WTC11 (cell line): ENCODE results near the gene ADAM12. TPM values are rescaled to one million over a fixed set of nuclear protein-coding genes. Genes with fewer than 3 reads are reported as not detected.
A peak's percentile ranks its signal among the peaks of the same experiment; 100 is the strongest.

Experiments used
- ATAC-seq: fragments of 200-7000 bp; cut with Tn5 transposase; 2 replicates; pipeline ENCODE4 v1.10.0; 2021; ENCODE audit warnings: mild to moderate bottlenecking, moderate library complexity
- CTCF ChIA-PET: fragments of 300-600 bp; sonication (Branson Sonifier 250); formaldehyde crosslinking; loops from one replicate; lab custom pipeline; 2021; ENCODE audit warnings: antibody characterized with exemption; lab: Charles Lee
- POLR2A ChIA-PET: fragments of 350-600 bp; sonication (Branson Sonifier 250); formaldehyde crosslinking; loops from one replicate; lab custom pipeline; 2021; ENCODE audit warnings: antibody characterized with exemption; lab: Charles Lee
- DNase-seq: peaks from one replicate; pipeline ENCODE4 v3.0.0; 2021; ENCODE audit warnings: low spot score
- H3K27ac Mint-ChIP-seq: 2 replicates; pipeline ENCODE4 v1.8.0; 2021; ENCODE audit warnings: mixed read lengths
- H3K27me3 Mint-ChIP-seq: 2 replicates; pipeline ENCODE4 v1.8.0; 2021; ENCODE audit warnings: low read depth, mild to moderate bottlenecking, moderate library complexity, mixed read lengths
- H3K36me3 Mint-ChIP-seq: 2 replicates; pipeline ENCODE4 v1.8.0; 2021; ENCODE audit warnings: mixed read lengths
- H3K4me1 Mint-ChIP-seq: 2 replicates; pipeline ENCODE4 v1.8.0; 2022; ENCODE audit warnings: mixed read lengths
- H3K4me3 Mint-ChIP-seq: 2 replicates; pipeline ENCODE4 v1.8.0; 2021; ENCODE audit warnings: mild to moderate bottlenecking, moderate library complexity, mixed read lengths
- H3K9me3 Mint-ChIP-seq: 2 replicates; pipeline ENCODE4 v1.8.0; 2021; ENCODE audit warnings: mixed read lengths
- FOXJ3 ChIP-seq: sonication (generic); formaldehyde crosslinking; IDR thresholded peaks from 2 replicates; pipeline ENCODE4 v1.9.0; 2021; ENCODE audit warnings: missing genetic modification reagents, mild to moderate bottlenecking, borderline replicate concordance
- FOXP1 ChIP-seq: sonication (generic); formaldehyde crosslinking; IDR thresholded peaks from 2 replicates; pipeline ENCODE4 v1.8.0; 2022; ENCODE audit warnings: missing genetic modification reagents, mild to moderate bottlenecking, moderate library complexity, borderline replicate concordance
- NR2C2 ChIP-seq: sonication (generic); formaldehyde crosslinking; IDR thresholded peaks from 2 replicates; pipeline ENCODE4 v1.8.0; 2022; ENCODE audit warnings: mild to moderate bottlenecking, missing genetic modification reagents
- NR3C1 ChIP-seq: sonication (generic); formaldehyde crosslinking; conservative IDR thresholded peaks from 2 replicates; pipeline ENCODE4 v1.8.1; 2023; ENCODE audit warnings: low read depth, mild to moderate bottlenecking, missing genetic modification reagents
- OVOL2 ChIP-seq: fragments of 250-450 bp; sonication (Bioruptor Pico); IDR thresholded peaks from 2 replicates; pipeline ENCODE4 v1.9.0; 2021; ENCODE audit warnings: mild to moderate bottlenecking, borderline replicate concordance
- RORB ChIP-seq: fragments of 250-450 bp; sonication (Bioruptor Pico); IDR thresholded peaks from 2 replicates; pipeline ENCODE4 v1.9.0; 2021; ENCODE audit warnings: mild to moderate bottlenecking
- ZBTB21 ChIP-seq: sonication (generic); formaldehyde crosslinking; IDR thresholded peaks from 2 replicates; pipeline ENCODE4 v1.8.1; 2023; ENCODE audit warnings: mild to moderate bottlenecking, missing genetic modification reagents, borderline replicate concordance
- ZNF671 ChIP-seq: fragments of 250-450 bp; sonication (Bioruptor Pico); IDR thresholded peaks from 2 replicates; pipeline ENCODE4 v1.8.0; 2021; ENCODE audit warnings: mild to moderate bottlenecking
- total RNA-seq: library from RNA; stranded (reverse); gene quantifications from 3 replicates; pipeline ENCODE4 v1.2.3, GENCODE V29; 2021
- TF ChIP-seq, protein P1 (sequence below): fragments of 200-600 bp; IDR thresholded peaks from 2 replicates; pipeline ENCODE4 v1.8.0; 2022; ENCODE audit warnings: antibody characterized with exemption
- TF ChIP-seq, protein P2 (sequence below): sonication (generic); formaldehyde crosslinking; IDR thresholded peaks from 2 replicates; pipeline ENCODE4 v1.8.0; 2022; ENCODE audit warnings: mild to moderate bottlenecking, missing genetic modification reagents
- TF ChIP-seq, protein P3 (sequence below): sonication (generic); formaldehyde crosslinking; IDR thresholded peaks from 2 replicates; pipeline ENCODE4 v1.8.0; 2022; ENCODE audit warnings: mild to moderate bottlenecking, missing genetic modification reagents
- TF ChIP-seq, protein P4 (sequence below): sonication (generic); formaldehyde crosslinking; IDR thresholded peaks from 2 replicates; pipeline ENCODE4 v1.8.0; 2022; ENCODE audit warnings: mild to moderate bottlenecking, missing genetic modification reagents
- TF ChIP-seq, protein P5 (sequence below): sonication (generic); formaldehyde crosslinking; IDR thresholded peaks from 2 replicates; pipeline ENCODE4 v1.8.1; 2022; ENCODE audit warnings: mild to moderate bottlenecking, moderate library complexity, missing genetic modification reagents
- TF ChIP-seq, protein P6 (sequence below): sonication (generic); formaldehyde crosslinking; IDR thresholded peaks from 2 replicates; pipeline ENCODE4 v1.8.0; 2023; ENCODE audit warnings: missing genetic modification reagents, mild to moderate bottlenecking, borderline replicate concordance
- TF ChIP-seq, protein P7 (sequence below): fragments of 250-450 bp; sonication (Bioruptor Pico); IDR thresholded peaks from 2 replicates; pipeline ENCODE4 v1.8.0; 2021; ENCODE audit warnings: mild to moderate bottlenecking
- TF ChIP-seq, protein P8 (sequence below): sonication (generic); formaldehyde crosslinking; IDR thresholded peaks from 2 replicates; pipeline ENCODE4 v1.8.1; 2022; ENCODE audit warnings: mild to moderate bottlenecking, missing genetic modification reagents, moderate library complexity, borderline replicate concordance

Gene ADAM12
- total RNA-seq, 1 experiment from 2014 or later, result 0.22 TPM

DNA sequence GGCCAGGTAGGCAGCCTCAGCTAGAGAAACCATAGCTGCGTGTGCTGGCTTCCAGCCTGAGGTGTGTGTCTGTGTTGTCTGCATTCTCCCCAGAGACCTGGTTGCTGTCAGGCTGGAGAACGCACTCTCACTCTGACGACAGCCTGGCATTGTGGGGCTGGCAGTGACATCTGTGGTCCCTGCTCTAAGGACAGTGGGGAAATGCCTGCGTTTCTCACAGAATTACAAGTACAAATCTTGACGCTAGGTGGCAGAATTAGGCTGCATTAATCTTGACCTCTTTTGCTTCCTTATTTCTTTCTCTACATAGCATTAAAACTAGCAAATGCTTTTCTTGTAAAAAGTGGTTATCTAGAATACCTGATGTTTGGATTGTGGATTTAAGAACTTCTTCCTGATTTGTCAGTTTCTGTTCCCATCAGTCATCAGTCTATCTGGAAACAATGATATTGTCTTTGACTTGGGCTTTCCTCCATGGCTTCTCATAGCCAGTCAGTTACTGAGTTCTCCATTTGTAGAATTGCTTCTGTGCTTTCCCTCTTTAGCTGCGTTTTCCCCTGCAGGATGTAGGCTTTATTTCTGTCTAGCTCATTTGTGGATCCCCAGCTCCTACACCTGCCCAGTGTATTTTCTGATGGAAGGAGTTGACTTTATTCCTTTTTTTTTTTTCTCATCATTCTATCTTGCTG lies 405.9 kb downstream of the ADAM12 start:
- ATAC-seq (peak; percentile 76), DNase-seq (peak; percentile 33)
- CTCF ChIA-PET, result interaction anchor here (0.6 to 1.6 kb wide), 13 partner anchors 14 to 617 kb away, joined by 3 to 12 read pairs (median 4); partner anchors contain the start of gene ADAM12
- Mint-ChIP-seq H3K4me3 (no peak overlapping the region), H3K9me3 (no peaks in the 10 kb centered on the region), H3K27me3 (no peaks in the 10 kb centered on the region), H3K27ac (no peak overlapping the region), H3K36me3 (no peaks in the 10 kb centered on the region), H3K4me1 (peaks cover 20% of the 10 kb centered on the region)
- TF ChIP-seq, protein P1, sequence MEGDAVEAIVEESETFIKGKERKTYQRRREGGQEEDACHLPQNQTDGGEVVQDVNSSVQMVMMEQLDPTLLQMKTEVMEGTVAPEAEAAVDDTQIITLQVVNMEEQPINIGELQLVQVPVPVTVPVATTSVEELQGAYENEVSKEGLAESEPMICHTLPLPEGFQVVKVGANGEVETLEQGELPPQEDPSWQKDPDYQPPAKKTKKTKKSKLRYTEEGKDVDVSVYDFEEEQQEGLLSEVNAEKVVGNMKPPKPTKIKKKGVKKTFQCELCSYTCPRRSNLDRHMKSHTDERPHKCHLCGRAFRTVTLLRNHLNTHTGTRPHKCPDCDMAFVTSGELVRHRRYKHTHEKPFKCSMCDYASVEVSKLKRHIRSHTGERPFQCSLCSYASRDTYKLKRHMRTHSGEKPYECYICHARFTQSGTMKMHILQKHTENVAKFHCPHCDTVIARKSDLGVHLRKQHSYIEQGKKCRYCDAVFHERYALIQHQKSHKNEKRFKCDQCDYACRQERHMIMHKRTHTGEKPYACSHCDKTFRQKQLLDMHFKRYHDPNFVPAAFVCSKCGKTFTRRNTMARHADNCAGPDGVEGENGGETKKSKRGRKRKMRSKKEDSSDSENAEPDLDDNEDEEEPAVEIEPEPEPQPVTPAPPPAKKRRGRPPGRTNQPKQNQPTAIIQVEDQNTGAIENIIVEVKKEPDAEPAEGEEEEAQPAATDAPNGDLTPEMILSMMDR, result peak; percentile 48
- TF ChIP-seq FOXJ3 (CRISPR knock-in tag), result no peak
- POLR2A ChIA-PET, result no interaction called here

DNA sequence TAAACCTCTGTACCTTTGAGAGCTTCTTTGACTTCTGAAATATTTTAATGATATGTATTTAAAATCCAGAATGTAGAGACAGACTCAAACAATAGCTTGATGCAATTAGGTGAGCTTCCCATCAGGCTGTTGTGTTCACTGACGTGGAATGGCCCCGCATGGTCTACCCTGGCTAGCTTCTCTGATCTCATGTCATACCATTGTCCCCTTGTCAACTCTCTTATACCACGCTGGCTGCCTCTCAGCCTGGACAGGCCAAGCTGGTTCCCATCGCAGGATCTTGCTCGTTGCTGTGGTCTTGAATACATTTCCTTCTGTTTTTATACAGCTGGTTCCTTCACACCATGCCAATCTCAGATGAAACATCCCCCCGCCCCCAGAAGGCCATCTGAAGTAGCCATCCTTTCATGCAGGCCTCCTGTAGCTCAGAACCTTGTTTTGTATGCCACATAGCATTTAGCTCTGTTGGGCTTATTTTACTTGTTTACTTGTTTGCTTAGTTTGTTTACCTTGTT lies 407.7 kb downstream of the ADAM12 start:
- DNase-seq, result no peak
- Mint-ChIP-seq H3K4me1 (peaks cover 27% of the 10 kb centered on the region), H3K27me3 (no peaks in the 10 kb centered on the region), H3K36me3 (no peaks in the 10 kb centered on the region), H3K4me3 (no peak overlapping the region), H3K9me3 (no peaks in the 10 kb centered on the region), H3K27ac (no peak overlapping the region)
- no peak for ATAC-seq
- TF ChIP-seq NR2C2 (no peak), NR3C1 (CRISPR knock-in tag) (no peak), ZBTB21 (no peak)
- TF ChIP-seq, protein P2, sequence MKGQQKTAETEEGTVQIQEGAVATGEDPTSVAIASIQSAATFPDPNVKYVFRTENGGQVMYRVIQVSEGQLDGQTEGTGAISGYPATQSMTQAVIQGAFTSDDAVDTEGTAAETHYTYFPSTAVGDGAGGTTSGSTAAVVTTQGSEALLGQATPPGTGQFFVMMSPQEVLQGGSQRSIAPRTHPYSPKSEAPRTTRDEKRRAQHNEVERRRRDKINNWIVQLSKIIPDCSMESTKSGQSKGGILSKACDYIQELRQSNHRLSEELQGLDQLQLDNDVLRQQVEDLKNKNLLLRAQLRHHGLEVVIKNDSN (CRISPR knock-in tag), result no peak
- ChIA-PET CTCF (interaction anchor here (0.7 to 1.0 kb wide), 3 partner anchors 46 to 243 kb away, joined by 3 to 4 read pairs (median 3); no protein-coding TSS in a partner anchor), POLR2A (no interaction called here)

DNA sequence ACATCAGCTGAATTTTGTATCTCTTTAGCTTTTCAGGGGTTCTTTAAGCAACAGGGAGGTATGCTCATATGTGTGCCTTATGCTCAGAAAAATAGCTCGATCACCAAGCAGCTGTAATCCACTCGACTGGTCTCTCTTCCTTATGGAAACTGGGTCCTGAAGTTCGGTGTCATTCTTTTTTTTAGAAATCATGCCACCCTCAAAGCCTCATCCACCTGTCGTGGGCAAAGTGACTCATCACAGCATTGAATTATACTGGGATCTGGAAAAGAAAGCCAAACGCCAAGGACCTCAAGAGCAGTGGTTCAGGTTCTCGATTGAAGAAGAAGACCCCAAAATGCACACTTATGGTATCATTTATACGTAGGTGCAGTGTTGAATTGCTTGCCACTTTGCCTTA lies 408.3 kb downstream of the ADAM12 start:
- no peak overlapping the region for H3K27ac Mint-ChIP-seq
- ATAC-seq (no peak), DNase-seq (no peak)
- no peaks in the 10 kb centered on the region for H3K27me3 Mint-ChIP-seq
- no peak overlapping the region for H3K4me3 Mint-ChIP-seq
- peaks cover 27% of the 10 kb centered on the region for H3K4me1 Mint-ChIP-seq
- no peaks in the 10 kb centered on the region for H3K36me3 Mint-ChIP-seq
- H3K9me3 Mint-ChIP-seq, result peaks cover 2% of the 10 kb centered on the region
- POLR2A ChIA-PET, result no interaction called here
- CTCF ChIA-PET, result interaction anchor here (0.9 to 1.0 kb wide), 2 partner anchors 45 to 47 kb away, joined by 3 to 4 read pairs; no protein-coding TSS in a partner anchor
- TF ChIP-seq, protein P3, sequence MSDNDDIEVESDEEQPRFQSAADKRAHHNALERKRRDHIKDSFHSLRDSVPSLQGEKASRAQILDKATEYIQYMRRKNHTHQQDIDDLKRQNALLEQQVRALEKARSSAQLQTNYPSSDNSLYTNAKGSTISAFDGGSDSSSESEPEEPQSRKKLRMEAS (CRISPR knock-in tag), result no peak
- TF ChIP-seq ZNF671 (CRISPR knock-in tag) (no peak), RORB (CRISPR knock-in tag) (no peak), OVOL2 (CRISPR knock-in tag) (no peak), FOXP1 (CRISPR knock-in tag) (no peak)
- TF ChIP-seq, protein P4, sequence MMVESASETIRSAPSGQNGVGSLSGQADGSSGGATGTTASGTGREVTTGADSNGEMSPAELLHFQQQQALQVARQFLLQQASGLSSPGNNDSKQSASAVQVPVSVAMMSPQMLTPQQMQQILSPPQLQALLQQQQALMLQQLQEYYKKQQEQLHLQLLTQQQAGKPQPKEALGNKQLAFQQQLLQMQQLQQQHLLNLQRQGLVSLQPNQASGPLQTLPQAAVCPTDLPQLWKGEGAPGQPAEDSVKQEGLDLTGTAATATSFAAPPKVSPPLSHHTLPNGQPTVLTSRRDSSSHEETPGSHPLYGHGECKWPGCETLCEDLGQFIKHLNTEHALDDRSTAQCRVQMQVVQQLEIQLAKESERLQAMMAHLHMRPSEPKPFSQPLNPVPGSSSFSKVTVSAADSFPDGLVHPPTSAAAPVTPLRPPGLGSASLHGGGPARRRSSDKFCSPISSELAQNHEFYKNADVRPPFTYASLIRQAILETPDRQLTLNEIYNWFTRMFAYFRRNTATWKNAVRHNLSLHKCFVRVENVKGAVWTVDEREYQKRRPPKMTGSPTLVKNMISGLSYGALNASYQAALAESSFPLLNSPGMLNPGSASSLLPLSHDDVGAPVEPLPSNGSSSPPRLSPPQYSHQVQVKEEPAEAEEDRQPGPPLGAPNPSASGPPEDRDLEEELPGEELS (CRISPR knock-in tag), result no peak
- TF ChIP-seq, protein P5, sequence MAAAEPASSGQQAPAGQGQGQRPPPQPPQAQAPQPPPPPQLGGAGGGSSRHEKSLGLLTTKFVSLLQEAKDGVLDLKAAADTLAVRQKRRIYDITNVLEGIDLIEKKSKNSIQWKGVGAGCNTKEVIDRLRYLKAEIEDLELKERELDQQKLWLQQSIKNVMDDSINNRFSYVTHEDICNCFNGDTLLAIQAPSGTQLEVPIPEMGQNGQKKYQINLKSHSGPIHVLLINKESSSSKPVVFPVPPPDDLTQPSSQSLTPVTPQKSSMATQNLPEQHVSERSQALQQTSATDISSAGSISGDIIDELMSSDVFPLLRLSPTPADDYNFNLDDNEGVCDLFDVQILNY (CRISPR knock-in tag), result no peak
- TF ChIP-seq, protein P2 (CRISPR knock-in tag), result no peak
- TF ChIP-seq, protein P6, sequence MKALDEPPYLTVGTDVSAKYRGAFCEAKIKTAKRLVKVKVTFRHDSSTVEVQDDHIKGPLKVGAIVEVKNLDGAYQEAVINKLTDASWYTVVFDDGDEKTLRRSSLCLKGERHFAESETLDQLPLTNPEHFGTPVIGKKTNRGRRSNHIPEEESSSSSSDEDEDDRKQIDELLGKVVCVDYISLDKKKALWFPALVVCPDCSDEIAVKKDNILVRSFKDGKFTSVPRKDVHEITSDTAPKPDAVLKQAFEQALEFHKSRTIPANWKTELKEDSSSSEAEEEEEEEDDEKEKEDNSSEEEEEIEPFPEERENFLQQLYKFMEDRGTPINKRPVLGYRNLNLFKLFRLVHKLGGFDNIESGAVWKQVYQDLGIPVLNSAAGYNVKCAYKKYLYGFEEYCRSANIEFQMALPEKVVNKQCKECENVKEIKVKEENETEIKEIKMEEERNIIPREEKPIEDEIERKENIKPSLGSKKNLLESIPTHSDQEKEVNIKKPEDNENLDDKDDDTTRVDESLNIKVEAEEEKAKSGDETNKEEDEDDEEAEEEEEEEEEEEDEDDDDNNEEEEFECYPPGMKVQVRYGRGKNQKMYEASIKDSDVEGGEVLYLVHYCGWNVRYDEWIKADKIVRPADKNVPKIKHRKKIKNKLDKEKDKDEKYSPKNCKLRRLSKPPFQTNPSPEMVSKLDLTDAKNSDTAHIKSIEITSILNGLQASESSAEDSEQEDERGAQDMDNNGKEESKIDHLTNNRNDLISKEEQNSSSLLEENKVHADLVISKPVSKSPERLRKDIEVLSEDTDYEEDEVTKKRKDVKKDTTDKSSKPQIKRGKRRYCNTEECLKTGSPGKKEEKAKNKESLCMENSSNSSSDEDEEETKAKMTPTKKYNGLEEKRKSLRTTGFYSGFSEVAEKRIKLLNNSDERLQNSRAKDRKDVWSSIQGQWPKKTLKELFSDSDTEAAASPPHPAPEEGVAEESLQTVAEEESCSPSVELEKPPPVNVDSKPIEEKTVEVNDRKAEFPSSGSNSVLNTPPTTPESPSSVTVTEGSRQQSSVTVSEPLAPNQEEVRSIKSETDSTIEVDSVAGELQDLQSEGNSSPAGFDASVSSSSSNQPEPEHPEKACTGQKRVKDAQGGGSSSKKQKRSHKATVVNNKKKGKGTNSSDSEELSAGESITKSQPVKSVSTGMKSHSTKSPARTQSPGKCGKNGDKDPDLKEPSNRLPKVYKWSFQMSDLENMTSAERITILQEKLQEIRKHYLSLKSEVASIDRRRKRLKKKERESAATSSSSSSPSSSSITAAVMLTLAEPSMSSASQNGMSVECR, result no peak
- TF ChIP-seq, protein P7, sequence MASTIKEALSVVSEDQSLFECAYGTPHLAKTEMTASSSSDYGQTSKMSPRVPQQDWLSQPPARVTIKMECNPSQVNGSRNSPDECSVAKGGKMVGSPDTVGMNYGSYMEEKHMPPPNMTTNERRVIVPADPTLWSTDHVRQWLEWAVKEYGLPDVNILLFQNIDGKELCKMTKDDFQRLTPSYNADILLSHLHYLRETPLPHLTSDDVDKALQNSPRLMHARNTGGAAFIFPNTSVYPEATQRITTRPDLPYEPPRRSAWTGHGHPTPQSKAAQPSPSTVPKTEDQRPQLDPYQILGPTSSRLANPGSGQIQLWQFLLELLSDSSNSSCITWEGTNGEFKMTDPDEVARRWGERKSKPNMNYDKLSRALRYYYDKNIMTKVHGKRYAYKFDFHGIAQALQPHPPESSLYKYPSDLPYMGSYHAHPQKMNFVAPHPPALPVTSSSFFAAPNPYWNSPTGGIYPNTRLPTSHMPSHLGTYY (CRISPR knock-in tag), result no peak
- TF ChIP-seq, protein P8, sequence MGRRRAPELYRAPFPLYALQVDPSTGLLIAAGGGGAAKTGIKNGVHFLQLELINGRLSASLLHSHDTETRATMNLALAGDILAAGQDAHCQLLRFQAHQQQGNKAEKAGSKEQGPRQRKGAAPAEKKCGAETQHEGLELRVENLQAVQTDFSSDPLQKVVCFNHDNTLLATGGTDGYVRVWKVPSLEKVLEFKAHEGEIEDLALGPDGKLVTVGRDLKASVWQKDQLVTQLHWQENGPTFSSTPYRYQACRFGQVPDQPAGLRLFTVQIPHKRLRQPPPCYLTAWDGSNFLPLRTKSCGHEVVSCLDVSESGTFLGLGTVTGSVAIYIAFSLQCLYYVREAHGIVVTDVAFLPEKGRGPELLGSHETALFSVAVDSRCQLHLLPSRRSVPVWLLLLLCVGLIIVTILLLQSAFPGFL, result no peak
